Measurements from ENCODE around the gene ISY1.

DNA sequence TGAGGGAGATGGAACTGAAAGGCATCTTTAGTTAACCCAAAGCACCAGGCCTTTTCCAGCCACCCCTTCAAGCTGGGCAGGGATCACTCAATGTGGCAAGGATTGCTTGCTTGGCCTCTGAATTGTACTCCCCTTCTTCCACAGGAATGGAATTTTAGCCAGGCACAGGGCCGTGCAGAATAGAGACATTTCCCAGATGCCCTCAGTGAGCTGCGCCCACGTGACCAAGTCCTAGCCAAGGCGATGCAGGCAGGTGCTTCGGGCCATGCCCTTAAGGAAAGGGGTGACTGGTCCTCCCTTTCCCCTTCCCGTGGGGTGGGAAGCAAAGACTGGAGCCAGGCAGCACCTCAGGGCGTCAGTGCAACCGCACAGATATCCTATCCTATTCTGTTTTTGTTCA is 82.4 kb downstream of the ISY1 start:
- TF ChIP-seq, protein P1, sequence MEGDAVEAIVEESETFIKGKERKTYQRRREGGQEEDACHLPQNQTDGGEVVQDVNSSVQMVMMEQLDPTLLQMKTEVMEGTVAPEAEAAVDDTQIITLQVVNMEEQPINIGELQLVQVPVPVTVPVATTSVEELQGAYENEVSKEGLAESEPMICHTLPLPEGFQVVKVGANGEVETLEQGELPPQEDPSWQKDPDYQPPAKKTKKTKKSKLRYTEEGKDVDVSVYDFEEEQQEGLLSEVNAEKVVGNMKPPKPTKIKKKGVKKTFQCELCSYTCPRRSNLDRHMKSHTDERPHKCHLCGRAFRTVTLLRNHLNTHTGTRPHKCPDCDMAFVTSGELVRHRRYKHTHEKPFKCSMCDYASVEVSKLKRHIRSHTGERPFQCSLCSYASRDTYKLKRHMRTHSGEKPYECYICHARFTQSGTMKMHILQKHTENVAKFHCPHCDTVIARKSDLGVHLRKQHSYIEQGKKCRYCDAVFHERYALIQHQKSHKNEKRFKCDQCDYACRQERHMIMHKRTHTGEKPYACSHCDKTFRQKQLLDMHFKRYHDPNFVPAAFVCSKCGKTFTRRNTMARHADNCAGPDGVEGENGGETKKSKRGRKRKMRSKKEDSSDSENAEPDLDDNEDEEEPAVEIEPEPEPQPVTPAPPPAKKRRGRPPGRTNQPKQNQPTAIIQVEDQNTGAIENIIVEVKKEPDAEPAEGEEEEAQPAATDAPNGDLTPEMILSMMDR (IDR thresholded peaks at IDR 0.05; ENCODE audit: low read length): no peak
- no peak for TF ChIP-seq EZH2 (IDR thresholded peaks at IDR 0.05; ENCODE audit: borderline replicate concordance, low read length)
